NCI-H2196 treated with DMSO at 0.1 percent for 48 hours (cell line): Measurements from ENCODE around the gene NDUFS6.

Source experiments
- DNase-seq: peaks from one replicate; lab custom pipeline; 2025; ENCODE audit not compliant: unreplicated experiment; lab: John Stamatoyannopoulos, UW

The NDUFS6 gene

GRCh38 chr5:1765141-1765879 is 35.9 kb upstream of the NDUFS6 start:
- no peak for DNase-seq

GRCh38 chr5:1765880-1766235 is 35.3 kb upstream of the NDUFS6 start:
- DNase-seq, result no peak

- DNase-seq, result no peak
Measured at GRCh38 chr5:1767524-1768282, 33.5 kb upstream of the NDUFS6 start.

GRCh38 chr5:1768283-1769000 is 32.8 kb upstream of the NDUFS6 start:
- no peak for DNase-seq

GRCh38 chr5:1769017-1769640 is 32.1 kb upstream of the NDUFS6 start:
- DNase-seq, result no peak

- DNase-seq, result no peak
Measured at GRCh38 chr5:1769752-1770442, 31.3 kb upstream of the NDUFS6 start.

- DNase-seq, result no peak
Measured at GRCh38 chr5:1770443-1770802, 30.8 kb upstream of the NDUFS6 start.

GRCh38 chr5:1771149-1772065 is 29.8 kb upstream of the NDUFS6 start:
- DNase-seq, result no peak

- DNase-seq, result no peak
Measured at GRCh38 chr5:1772634-1773033, 28.6 kb upstream of the NDUFS6 start.

- no peak for DNase-seq
Measured at GRCh38 chr5:1776831-1777230, 24.4 kb upstream of the NDUFS6 start.

- no peak for DNase-seq
Measured at GRCh38 chr5:1777281-1778137, 23.7 kb upstream of the NDUFS6 start.

- DNase-seq, result no peak
Measured at GRCh38 chr5:1778138-1779020, 22.8 kb upstream of the NDUFS6 start.

- no peak for DNase-seq
Measured at GRCh38 chr5:1779021-1779680, 22.1 kb upstream of the NDUFS6 start.

GRCh38 chr5:1779782-1780613 is 21.2 kb upstream of the NDUFS6 start:
- no peak for DNase-seq

- no peak for DNase-seq
Measured at GRCh38 chr5:1780614-1780930, 20.6 kb upstream of the NDUFS6 start.

GRCh38 chr5:1781107-1781506 is 20.1 kb upstream of the NDUFS6 start:
- no peak for DNase-seq
